ENCODE results near the gene ADGRL3.

ADGRL3 gene

GRCh38 chr4:62051332-62051731 is 851.2 kb downstream of the ADGRL3 start:
- no peak for DNase-seq

DNA sequence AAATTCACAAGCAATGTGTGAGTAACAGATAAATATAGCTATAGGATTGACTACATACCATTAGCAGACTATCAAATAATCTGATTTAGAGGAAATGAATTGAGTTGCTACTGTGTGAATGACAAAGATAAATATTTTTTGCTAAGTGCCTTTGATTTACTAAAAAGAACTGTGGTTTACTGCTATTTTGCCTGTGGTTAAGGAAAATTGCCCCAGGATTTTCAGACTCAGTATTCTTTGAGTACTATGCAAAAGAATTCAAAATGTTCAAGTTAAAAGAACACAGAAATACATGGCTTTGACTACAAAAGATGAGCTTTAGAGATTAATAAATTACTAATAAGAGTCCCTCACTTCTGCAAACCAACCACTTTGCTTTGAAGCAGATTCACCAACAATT is 853.8 kb downstream of the ADGRL3 start:
- DNase-seq, result no peak

DNA sequence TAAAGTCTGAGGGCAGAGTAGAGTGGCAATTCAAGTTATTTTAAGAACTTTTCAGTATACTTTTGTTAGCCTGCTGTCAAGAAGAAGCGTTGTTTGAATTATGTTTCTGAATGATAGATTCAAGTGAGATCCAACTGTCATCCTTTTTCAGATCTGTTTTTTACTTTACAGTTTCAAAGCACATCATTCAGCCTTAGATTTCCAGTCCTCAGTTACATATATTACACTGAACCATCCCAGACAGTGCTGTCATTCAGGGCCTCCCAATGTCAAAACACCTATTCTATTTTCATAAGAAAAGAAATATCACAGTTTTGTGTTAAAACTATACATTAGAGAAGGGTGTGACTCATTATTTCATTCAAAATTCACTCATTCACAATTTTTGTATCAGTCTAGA is 856.9 kb downstream of the ADGRL3 start:
- DNase-seq, result no peak

- no peak for DNase-seq
These were observed 858.4 kb downstream of the ADGRL3 start for GRCh38 chr4:62058571-62058970.

DNA sequence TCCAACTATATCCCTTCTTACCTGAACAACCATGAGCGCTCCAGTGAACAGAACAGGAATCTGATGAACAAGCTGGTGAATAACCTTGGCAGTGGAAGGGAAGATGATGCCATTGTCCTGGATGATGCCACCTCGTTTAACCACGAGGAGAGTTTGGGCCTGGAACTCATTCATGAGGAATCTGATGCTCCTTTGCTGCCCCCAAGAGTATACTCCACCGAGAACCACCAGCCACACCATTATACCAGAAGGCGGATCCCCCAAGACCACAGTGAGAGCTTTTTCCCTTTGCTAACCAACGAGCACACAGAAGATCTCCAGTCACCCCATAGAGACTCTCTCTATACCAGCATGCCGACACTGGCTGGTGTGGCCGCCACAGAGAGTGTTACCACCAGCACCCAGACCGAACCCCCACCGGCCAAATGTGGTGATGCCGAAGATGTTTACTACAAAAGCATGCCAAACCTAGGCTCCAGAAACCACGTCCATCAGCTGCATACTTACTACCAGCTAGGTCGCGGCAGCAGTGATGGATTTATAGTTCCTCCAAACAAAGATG is 870.2 kb downstream of the ADGRL3 start:
- DNase-seq, result no peak

DNA sequence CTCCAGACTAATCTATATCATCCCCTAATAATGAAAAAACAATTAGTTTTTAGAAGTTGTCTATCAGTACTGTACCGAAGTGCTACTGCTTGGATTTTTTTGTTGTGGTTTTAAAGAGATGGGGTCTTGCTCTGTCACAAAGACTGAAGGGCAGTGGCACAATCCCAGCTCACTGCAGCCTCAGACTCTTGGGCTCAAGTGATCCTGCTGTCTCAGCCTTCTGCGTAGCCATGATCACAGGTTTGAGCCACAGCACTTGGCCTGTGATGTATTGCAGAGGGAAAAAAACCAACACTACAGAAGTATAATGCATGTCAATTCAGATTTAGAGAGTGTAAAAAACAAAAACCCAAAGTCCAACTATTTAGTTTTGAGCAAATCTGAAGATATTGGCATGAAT is 875.0 kb downstream of the ADGRL3 start:
- DNase-seq, result no peak

- DNase-seq, result no peak
These were observed 875.4 kb downstream of the ADGRL3 start for GRCh38 chr4:62075521-62075920.

GRCh38 chr4:62077406-62077805 is 877.3 kb downstream of the ADGRL3 start:
- DNase-seq, result no peak

DNA sequence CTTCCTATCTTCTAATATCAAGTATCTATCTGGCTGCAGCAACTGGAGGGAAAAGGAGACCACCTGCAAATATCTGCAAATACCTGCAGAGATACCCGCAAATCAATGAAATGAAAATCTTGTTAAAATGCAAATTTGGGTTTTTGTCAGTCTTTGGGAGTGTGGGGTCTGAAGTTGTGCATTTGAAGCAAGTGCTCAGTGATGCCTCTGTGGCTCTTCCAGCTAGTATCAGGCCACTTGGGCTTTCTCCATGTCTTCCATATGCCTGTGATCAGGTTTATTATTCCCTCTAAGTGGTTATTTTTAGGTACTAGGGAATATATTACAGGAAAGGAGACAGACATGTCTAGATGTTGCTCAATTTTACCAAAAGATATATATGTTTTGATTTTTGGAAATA is 880.3 kb downstream of the ADGRL3 start:
- DNase-seq, result no peak

DNA sequence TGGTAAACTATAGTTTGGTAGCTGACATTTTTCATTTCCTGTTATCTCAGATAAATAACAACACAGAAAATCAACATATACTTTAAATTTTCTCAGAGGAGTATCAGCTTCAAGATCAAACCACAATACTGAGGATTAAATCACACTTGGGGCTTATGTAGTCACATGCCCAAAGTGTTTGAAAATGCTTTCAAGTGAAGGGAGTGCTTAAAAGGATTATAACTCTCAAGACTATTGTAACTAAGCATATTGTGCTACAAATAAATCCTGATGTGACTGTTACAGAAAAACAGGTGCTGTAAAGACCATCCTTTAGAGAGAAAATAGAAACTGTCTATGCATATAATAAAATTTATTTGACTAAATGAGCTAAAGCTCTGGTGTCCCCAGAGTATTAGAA is 887.6 kb downstream of the ADGRL3 start:
- DNase-seq, result no peak

GRCh38 chr4:62093735-62094134 is 893.6 kb downstream of the ADGRL3 start:
- no peak for DNase-seq

DNA sequence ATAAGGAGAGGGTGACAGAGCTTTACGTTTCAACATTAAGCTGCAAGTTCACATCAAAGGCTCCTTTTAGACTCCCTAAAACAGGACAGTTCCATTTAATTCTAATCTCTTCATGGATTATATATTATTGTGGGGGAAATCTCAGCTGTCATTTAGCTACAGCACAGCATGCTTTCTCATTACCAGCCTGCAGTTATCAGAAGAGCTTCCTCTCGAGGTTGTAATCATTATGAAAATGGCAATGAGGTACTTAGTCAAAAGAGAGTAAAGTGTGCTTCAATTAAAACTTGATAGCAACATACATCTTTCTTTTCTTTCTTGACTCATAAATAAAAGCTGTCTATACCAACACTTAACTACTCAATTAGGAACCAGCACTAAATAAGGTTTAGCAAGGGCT is 896.8 kb downstream of the ADGRL3 start:
- DNase-seq, result no peak

GRCh38 chr4:62115216-62115615 is 915.1 kb downstream of the ADGRL3 start:
- no peak for DNase-seq

DNA sequence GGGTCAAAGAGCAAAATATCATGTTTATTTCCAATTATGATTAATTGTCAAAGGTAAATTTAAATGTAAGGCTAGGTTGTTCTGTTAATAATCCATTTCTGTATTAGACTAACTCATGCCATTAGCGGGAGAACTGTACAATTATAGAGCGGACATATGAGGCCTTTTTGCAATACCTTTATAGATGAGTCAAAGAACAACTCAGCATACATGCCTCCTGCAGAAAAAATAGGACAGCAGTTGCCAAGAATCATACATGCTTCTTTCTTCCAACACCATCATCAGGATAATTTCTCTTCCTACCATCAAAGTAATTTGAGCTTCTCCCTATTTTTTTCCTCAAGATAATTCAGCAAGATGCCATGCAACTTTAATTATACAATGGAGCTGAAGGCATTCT is 917.8 kb downstream of the ADGRL3 start:
- DNase-seq, result no peak

DNA sequence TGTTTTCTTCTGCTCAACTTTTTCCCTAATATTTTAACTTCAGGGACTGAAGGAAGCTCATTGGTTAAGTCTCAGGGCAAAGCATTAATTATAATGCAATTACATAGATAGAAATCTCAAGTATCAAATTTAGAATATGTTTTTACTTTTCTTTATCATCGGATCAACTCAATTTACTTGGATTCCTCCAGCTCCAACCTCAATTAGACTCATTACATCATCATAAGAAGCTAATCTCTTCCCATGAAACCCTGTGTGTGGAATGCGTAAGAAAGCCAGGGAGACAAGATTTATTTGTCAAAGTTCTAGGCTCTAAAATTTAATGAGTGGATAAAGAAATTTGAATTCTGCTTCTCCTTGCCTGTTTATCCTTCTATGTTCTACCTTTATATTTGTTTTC is 918.4 kb downstream of the ADGRL3 start:
- DNase-seq, result no peak

- DNase-seq, result no peak
These were observed 919.1 kb downstream of the ADGRL3 start for GRCh38 chr4:62119195-62119594.

DNA sequence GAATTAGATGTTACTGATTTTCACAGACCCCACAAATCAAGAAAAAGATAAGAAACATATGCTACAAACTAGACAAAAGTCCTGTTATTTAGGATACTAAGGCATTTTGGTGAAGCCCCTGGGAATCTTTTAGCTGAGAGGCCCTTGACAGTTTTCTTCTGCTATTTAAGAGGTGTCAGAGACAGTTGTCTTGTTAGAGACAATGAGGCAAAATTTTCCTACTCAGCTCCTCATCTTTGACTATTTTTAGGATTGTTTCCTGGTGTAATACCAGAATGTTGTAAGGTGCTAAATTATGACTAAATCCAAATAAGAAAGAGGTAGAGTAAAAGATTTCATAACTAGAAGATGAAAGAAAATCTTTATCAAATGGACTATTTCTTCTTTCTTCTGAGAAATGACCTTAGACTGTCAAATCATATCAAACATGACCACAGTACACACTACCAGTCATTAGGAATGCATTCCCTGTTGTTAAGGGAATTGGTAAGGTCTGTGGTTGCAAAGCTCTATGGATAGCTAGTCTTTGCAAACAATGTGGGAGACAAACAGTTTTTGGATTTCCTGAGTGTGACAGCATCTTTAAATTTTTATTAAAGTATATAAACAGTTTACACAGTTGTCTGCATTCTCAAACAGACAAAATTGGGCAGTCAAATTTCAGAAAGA is 926.1 kb downstream of the ADGRL3 start:
- no peak for DNase-seq
